Stimulated activated CD8-positive, alpha-beta memory T cell treated with anti-CD3 and anti-CD28 coated beads, Interleukin-15, amount 100 ng/mL, for 24 hours (primary cell): ENCODE data around the gene NTNG1.

Source experiments
- DNase-seq: peaks from one replicate; pipeline ENCODE4 v3.0.0-alpha.2; 2020; ENCODE audit warnings: low read depth

NTNG1 gene

DNA sequence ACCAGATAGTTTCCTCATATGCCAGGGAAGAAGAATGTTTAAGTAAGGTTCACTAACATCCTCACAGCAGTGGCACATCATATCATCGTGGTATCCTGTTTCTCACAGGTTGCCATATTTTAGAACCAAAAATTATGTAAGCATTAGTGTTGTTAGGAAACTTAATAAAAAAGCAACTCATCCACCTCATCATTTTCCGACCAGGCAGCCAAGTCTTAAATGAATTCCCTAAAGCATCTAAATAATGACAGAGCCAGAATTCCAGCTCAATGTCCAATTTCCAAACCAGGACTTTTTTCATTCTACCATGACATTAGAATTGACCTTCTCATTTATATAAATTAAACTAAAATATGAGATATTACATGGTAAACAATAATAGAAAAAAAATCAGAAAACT is 272.7 kb downstream of the NTNG1 start:
- no peak for DNase-seq

DNA sequence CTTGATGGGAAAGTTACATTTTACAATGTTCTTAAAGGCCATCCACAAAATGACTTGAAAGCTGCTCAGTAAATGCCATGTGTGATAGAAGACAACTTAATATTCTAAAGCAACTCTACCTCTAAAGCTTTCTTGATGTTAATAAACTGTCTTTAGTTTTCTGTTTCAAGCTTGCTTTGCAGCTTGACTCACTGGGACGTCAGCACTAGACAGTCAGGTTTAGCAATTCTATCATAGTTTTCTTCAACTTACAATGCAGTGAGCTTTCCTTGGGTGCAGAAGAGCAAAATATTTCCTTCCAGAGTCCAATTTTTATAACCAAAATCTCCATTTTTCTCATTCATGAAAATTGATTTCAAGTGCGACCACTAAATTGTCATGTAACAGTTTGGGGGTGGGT is 273.1 kb downstream of the NTNG1 start:
- DNase-seq = no peak

DNA sequence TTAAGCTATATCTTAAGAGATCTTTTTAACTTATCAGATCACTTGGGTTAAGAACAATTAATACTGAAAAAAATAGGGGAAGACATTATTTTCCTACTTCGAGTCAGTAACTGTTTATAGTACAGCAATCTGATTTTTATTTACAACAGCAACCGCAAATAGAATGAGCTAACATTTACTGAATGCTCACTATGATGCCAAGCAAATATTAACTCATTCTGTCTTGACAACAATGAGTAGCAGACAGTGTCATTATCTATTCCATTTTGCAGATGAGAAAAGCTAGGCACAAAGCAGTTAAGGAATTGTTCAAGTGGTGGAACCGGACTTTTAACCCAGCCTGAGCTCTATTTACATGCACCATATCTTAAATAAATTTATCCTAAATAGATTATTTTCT is 273.7 kb downstream of the NTNG1 start:
- DNase-seq = no peak

DNA sequence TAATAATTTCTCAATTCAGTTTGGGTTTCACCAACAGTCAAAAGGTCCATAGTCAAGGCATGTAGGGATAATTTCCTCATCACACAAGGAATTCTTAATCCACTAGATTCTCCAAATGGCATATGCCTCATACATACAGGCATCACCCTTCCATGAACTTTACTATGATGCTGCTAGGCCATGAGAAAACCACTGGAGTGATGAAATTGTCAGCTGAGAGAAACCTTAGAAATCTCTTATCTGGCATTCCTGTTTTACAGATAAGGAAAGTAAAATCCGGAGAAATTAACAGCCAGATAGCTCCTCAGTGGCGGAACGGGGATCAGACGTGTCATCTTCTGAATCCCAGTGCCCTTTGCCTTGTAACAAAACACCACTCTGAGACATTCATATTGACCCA is 274.4 kb downstream of the NTNG1 start:
- no peak for DNase-seq

GRCh38 chr1:107419003-107419402 is 278.2 kb downstream of the NTNG1 start:
- DNase-seq = no peak

DNA sequence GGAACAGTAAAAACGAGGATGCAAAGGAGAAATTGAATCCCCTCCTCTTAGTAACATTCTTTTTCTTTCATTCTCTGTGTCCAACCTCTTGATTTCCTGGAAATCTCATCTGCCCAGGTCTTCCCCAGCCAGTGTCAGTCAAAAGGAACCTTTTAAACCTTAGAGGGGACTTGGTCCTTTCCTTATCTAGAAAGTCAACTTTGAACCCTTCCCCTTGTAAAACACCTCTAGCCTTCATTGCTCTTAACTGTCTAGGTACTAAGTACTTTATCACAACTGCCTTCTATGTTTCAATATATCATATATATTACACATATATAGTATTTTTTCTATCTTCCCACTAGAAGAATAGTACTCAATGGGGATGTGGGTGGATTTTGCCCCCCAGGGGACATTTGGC is 282.1 kb downstream of the NTNG1 start:
- DNase-seq = no peak

DNA sequence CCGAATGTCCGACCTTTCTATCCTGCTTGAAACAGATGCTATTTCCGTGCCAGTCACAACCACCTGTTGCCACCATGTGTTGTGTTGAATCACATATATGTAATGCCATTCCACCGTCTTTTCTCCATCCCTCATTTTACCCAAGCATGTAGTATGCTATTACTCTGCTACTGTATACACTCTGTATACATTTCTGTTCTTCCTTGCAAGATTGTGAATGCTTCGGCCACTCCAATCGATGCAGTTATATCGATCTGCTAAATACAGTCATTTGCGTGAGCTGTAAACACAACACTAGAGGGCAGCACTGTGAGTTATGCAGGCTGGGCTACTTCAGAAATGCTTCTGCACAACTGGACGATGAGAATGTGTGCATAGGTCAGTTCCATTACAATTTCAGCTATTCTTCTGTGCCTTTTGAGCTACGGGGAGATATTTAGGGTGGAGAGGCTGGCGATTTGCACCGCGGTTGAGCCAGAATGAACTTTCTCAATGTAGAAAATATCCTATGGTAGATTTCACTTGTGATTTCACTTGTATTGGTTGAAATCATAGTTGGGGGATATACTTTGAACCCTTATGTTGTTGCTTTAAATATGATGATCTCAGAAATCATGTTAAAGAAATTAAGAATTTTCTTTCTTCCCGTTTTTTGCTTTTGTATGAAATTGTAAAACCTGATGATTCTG is 289.8 kb downstream of the NTNG1 start:
- DNase-seq = no peak

DNA sequence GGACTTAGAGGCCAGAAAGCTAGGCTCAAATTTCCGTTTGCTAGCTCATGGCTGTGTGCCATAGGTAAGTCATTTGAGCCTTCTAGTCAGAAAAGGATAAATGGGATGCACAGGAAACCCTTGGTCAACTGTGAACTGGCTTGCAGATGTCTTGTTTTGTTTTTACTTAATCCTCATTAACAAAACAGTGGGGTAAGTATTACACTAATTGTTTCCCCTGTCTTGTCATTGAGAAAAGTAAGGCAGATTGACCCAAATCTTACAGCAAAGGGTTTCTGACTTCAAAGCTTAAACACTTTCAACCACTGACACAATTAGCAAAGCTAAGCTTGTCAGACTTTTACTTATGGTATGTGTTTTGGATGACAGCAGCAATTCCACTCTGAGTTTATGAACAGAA is 291.3 kb downstream of the NTNG1 start:
- no peak for DNase-seq

DNA sequence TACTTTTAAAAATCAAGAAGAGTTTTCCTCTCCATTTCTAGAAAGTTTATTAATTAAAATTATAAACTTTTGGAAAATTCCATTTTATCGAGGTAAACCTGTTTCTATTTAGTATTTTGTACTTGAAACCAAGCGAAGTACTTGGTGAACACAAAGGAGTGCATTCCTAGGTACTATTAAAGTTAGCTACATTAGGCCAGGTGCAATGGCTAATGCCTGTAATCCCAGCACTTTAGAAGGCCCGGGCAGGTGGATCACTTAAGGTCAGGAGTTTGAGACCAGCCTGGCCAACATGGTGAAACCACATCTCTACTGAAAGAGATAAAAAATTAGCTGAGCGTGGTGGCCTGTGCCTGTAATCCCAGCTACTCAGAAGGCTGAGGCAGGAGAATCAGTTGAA is 292.2 kb downstream of the NTNG1 start:
- no peak for DNase-seq

- DNase-seq = no peak
Measured at GRCh38 chr1:107433635-107434360, 293.0 kb downstream of the NTNG1 start.

GRCh38 chr1:107434361-107434693 is 293.5 kb downstream of the NTNG1 start:
- DNase-seq = no peak

DNA sequence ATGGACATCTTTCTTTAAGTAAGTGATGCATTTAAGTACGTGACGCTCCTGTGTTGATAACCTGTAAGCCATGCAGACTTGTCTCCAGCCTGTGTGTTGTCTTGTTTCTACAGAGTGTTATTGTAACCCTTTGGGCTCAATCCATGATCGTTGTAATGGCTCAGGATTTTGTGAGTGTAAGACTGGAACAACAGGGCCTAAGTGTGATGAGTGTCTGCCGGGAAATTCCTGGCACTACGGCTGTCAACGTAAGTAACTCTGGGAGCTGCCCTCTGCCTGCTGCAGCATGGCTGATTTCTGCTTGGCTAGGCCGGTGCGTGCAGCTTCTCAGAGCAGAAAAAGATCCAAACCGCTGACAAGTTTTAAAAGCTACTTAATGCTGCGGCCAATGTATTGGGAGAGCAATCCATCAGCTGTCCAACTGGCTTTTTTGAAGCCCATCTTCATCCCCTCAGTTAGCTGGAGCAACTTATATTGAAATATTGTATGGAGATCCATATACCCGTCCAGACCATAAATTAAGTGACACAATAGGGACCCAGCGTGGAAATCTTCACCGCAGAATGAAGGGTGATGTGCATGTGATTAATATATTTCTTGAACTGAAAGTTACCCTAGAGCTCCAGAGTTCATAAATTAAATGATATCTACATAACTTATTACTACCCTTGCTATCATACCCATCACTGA is 295.9 kb downstream of the NTNG1 start:
- DNase-seq = no peak

- no peak for DNase-seq
Measured at GRCh38 chr1:107439567-107439966, 298.7 kb downstream of the NTNG1 start.

GRCh38 chr1:107442551-107442950 is 301.7 kb downstream of the NTNG1 start:
- no peak for DNase-seq

DNA sequence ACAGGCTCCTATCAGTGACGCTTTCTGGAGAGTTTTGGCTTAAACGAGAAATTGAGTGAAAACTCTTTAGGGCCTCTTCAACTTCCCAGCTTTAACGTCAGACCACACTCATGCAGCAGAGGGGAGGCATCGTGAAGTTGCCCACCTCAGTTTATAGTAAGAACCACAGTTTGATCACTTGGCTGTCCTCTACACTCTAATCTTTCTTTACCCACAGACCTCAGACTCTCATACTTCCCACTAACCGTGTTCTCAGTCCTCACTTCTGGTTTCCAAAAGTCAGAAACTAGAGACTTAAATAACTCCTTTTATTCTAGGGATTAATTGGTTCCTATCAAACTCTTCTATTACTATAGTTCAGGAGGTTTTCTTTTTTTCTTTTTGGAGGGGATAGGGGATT is 302.2 kb downstream of the NTNG1 start:
- no peak for DNase-seq

- no peak for DNase-seq
Measured at GRCh38 chr1:107443860-107444259, 303.0 kb downstream of the NTNG1 start.

GRCh38 chr1:107444302-107444701 is 303.5 kb downstream of the NTNG1 start:
- DNase-seq = no peak

GRCh38 chr1:107449326-107449725 is 308.5 kb downstream of the NTNG1 start:
- DNase-seq = no peak

GRCh38 chr1:107450899-107451664 is 310.2 kb downstream of the NTNG1 start:
- DNase-seq = no peak

DNA sequence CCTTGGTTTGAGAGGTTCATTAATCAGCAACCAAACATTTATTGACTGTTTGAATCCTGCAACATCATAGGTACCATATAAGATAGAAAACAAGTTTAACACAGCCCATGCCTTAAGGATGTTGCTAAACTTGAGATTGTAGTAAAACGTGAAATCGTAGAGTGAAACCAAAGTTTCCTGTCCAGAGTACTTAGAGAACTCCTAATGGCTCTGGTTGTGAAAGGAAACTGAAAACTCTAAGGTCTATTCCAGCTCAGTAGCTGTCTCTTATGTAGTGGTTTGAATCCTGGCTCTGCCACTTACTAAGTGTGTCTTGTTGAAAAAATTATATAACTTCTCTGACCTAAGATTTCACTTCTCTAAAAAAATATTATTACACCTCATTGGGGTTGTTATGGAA is 310.9 kb downstream of the NTNG1 start:
- DNase-seq = no peak

DNA sequence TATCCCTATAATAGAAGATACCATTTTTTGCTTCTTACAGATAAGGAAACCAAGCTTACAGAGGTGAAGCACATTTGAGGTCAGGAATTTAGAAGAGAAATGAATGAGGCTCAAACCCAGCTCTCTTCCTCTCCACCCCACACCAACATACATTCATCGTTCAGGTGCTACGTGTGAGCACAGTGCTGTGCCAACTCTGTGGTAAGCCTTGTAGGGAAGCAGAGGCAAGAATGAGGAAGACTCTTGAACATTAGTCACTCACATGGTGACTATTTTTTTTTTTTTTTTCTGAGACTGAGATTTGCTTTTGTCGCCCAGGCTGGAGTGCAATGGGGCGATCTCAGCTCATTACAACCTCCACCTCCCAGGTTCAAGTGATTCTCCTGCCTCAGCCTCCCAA is 314.0 kb downstream of the NTNG1 start:
- DNase-seq = no peak

- no peak for DNase-seq
Measured at GRCh38 chr1:107457989-107458388, 317.1 kb downstream of the NTNG1 start.
